ENCODE measurements around the gene PALLD.

GRCh38 chr4:168731706-168732414, 235.0 kb downstream of the PALLD start:
- TF ChIP-seq, protein P1, sequence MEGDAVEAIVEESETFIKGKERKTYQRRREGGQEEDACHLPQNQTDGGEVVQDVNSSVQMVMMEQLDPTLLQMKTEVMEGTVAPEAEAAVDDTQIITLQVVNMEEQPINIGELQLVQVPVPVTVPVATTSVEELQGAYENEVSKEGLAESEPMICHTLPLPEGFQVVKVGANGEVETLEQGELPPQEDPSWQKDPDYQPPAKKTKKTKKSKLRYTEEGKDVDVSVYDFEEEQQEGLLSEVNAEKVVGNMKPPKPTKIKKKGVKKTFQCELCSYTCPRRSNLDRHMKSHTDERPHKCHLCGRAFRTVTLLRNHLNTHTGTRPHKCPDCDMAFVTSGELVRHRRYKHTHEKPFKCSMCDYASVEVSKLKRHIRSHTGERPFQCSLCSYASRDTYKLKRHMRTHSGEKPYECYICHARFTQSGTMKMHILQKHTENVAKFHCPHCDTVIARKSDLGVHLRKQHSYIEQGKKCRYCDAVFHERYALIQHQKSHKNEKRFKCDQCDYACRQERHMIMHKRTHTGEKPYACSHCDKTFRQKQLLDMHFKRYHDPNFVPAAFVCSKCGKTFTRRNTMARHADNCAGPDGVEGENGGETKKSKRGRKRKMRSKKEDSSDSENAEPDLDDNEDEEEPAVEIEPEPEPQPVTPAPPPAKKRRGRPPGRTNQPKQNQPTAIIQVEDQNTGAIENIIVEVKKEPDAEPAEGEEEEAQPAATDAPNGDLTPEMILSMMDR (IDR thresholded peaks at IDR 0.05; ENCODE audit: control extremely low read depth in 1 of 3, insufficient read depth in 1 of 3, low read depth in 1 of 3, low read length in 3 of 3), result no peak
- TF ChIP-seq, protein P2, sequence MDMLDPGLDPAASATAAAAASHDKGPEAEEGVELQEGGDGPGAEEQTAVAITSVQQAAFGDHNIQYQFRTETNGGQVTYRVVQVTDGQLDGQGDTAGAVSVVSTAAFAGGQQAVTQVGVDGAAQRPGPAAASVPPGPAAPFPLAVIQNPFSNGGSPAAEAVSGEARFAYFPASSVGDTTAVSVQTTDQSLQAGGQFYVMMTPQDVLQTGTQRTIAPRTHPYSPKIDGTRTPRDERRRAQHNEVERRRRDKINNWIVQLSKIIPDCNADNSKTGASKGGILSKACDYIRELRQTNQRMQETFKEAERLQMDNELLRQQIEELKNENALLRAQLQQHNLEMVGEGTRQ (IDR thresholded peaks at IDR 0.05; ENCODE audit: low read length), result no peak
- TF ChIP-seq JUN (IDR thresholded peaks at IDR 0.05; ENCODE audit: low read depth, low read length) (no peak), CHD1 (IDR thresholded peaks at IDR 0.05; ENCODE audit: low read depth, low read length) (no peak), NRF1 (IDR thresholded peaks at IDR 0.05; ENCODE audit: low read depth, low read length) (no peak), EP300 (IDR thresholded peaks at IDR 0.05; ENCODE audit: borderline replicate concordance in 1 of 2, low read depth in 2 of 2, low read length in 2 of 2) (no peak), HDAC2 (IDR thresholded peaks at IDR 0.05; ENCODE audit: borderline replicate concordance in 1 of 2, low read depth in 2 of 2, low read length in 2 of 2) (no peak), RNF2 (IDR thresholded peaks at IDR 0.05; ENCODE audit: borderline replicate concordance, low read depth, low read length, missing control alignments, poor library complexity, severe bottlenecking) (no peak), CREB1 (IDR thresholded peaks at IDR 0.05) (no peak), POLR2AphosphoS5 (IDR thresholded peaks at IDR 0.05; ENCODE audit: low read depth, low read length) (no peak), EZH2 (IDR thresholded peaks at IDR 0.05; ENCODE audit: low read depth, low read length, severe bottlenecking) (no peak)
- TF ChIP-seq, protein P3, sequence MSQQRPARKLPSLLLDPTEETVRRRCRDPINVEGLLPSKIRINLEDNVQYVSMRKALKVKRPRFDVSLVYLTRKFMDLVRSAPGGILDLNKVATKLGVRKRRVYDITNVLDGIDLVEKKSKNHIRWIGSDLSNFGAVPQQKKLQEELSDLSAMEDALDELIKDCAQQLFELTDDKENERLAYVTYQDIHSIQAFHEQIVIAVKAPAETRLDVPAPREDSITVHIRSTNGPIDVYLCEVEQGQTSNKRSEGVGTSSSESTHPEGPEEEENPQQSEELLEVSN (IDR thresholded peaks at IDR 0.05), result no peak

Measured in H1 (cell line).